DOHH2 (cell line): ENCODE data around the gene SPEM3.

ENCODE experiments used
- EZH2phosphoT487 ChIP-seq: fragments of 200-600 bp; sonication (generic); IDR thresholded peaks from 2 replicates; pipeline ENCODE4 v1.6.1; 2017; ENCODE audit warnings: borderline replicate concordance, mild to moderate bottlenecking, antibody characterized with exemption, low read length, moderate library complexity, mixed read lengths
- TF ChIP-seq, protein P1 (sequence below): fragments of 200-600 bp; sonication (generic); IDR thresholded peaks from one replicate; pipeline ENCODE4 v1.5.1; 2014; ENCODE audit warnings: antibody characterized with exemption, mild to moderate bottlenecking, low read depth, low read length; ENCODE audit not compliant: poor library complexity, severe bottlenecking

DNA sequence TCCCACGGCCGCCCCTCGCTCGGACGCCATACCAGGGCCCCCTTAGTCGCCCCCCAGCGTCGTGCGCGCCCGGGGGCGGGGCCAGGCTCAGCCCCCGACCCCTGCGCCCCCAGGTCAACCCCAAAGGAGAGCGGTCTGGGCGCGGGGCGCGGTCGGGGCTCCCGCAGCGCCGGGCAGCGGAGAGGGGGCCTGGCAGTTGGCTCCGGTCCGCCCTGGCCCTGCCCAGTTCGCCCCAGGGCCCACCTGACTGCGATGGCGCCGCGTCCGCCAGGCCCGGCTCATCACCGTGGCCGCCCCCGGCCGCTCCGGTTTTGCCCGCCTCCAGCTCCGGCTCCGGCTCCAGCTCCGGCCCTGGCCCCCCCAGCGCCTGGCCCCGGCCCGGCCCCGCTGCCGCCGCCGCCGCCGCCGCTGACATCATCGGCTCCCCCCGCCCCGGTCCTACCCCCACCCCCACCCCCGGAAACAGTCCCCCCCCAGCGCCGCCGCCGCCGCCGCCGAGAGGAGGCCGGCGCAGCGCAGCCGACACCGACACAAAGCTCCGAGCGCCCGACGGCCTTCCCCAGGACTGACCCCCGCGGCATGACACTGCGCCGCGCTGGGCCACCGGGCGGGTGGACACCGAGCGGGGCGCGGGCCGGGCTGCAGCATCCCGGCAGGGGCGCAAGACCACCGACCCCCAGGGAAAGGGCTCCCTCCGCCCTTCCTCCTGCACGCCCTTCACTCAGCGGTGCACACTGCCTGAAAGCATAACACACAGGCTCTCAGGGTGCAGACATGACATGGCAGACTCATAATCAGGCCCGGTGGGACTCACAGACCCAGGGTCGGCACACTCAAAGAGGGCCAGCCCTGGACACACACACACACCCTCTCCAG lies 50.8 kb downstream of the SPEM3 start, which contains the start of gene ZBTB4:
- TF ChIP-seq, protein P1, sequence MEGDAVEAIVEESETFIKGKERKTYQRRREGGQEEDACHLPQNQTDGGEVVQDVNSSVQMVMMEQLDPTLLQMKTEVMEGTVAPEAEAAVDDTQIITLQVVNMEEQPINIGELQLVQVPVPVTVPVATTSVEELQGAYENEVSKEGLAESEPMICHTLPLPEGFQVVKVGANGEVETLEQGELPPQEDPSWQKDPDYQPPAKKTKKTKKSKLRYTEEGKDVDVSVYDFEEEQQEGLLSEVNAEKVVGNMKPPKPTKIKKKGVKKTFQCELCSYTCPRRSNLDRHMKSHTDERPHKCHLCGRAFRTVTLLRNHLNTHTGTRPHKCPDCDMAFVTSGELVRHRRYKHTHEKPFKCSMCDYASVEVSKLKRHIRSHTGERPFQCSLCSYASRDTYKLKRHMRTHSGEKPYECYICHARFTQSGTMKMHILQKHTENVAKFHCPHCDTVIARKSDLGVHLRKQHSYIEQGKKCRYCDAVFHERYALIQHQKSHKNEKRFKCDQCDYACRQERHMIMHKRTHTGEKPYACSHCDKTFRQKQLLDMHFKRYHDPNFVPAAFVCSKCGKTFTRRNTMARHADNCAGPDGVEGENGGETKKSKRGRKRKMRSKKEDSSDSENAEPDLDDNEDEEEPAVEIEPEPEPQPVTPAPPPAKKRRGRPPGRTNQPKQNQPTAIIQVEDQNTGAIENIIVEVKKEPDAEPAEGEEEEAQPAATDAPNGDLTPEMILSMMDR, result no peak
- no peak for TF ChIP-seq EZH2phosphoT487
